ELF-1 (cell line): ENCODE data around the gene GNGT1.

ENCODE experiments used
- DNase-seq: peaks from one replicate; pipeline ENCODE4 v3.0.0-alpha.2; 2016; ENCODE audit warnings: low read depth, low spot score

The GNGT1 gene

GRCh38 chr7:93906267-93906666 is at the start of gene GNGT1:
Gene GNGT1 (plus strand): TSS chr7:93906567. CDS start chr7:93906747, 180 bp downstream.
- no peak for DNase-seq

- no peak for DNase-seq
Measured at GRCh38 chr7:93858857-93859256, 47.5 kb upstream of the GNGT1 start.

- DNase-seq, result no peak
Measured at GRCh38 chr7:93860261-93860660, 46.1 kb upstream of the GNGT1 start.

- DNase-seq, result no peak
Measured at GRCh38 chr7:93861325-93861949, 44.9 kb upstream of the GNGT1 start.

GRCh38 chr7:93862651-93863050 is 43.7 kb upstream of the GNGT1 start:
- DNase-seq, result no peak

- no peak for DNase-seq
Measured at GRCh38 chr7:93866886-93867285, 39.5 kb upstream of the GNGT1 start.

GRCh38 chr7:93873998-93874574 is 32.3 kb upstream of the GNGT1 start:
- DNase-seq, result peak; percentile 77

GRCh38 chr7:93877742-93878141 is 28.6 kb upstream of the GNGT1 start:
- no peak for DNase-seq

GRCh38 chr7:93879356-93879755 is 27.0 kb upstream of the GNGT1 start:
- no peak for DNase-seq

GRCh38 chr7:93882468-93882867 is 23.9 kb upstream of the GNGT1 start:
- no peak for DNase-seq

GRCh38 chr7:93883078-93883916 is 23.1 kb upstream of the GNGT1 start:
- no peak for DNase-seq

GRCh38 chr7:93883917-93884345 is 22.4 kb upstream of the GNGT1 start:
- DNase-seq, result no peak

GRCh38 chr7:93884541-93884940 is 21.8 kb upstream of the GNGT1 start:
- no peak for DNase-seq

GRCh38 chr7:93889261-93889660 is 17.1 kb upstream of the GNGT1 start:
- DNase-seq, result no peak

GRCh38 chr7:93890041-93890463 is 16.3 kb upstream of the GNGT1 start:
- peak; percentile 59 for DNase-seq

- peak; percentile 77 for DNase-seq
Measured at GRCh38 chr7:93890464-93891068, 15.8 kb upstream of the GNGT1 start, which contains the start of gene TFPI2. Gene TFPI2 (minus strand): TSS chr7:93890753. CDS start chr7:93890678, 75 bp downstream.

- DNase-seq, result no peak
Measured at GRCh38 chr7:93894426-93894825, 11.9 kb upstream of the GNGT1 start.

- DNase-seq, result no peak
Measured at GRCh38 chr7:93894966-93895640, 11.3 kb upstream of the GNGT1 start.

GRCh38 chr7:93895859-93896600 is 10.3 kb upstream of the GNGT1 start:
- DNase-seq, result no peak

GRCh38 chr7:93897680-93898079 is 8.7 kb upstream of the GNGT1 start:
- DNase-seq, result no peak
